Heart right ventricle (tissue), 16 donors: ENCODE results near the gene SLC25A27. TPM values are rescaled to one million over a fixed set of nuclear protein-coding genes. Genes with fewer than 3 reads are reported as not detected.

ENCODE experiments used
- ATAC-seq, 8 donors: fragments of 200-7000 bp; cut with Tn5 transposase; one replicate each; pipeline ENCODE4 v1.9.1; 2020; ENCODE audit warnings: mild to moderate bottlenecking in 8 of 8, moderate library complexity in 8 of 8, moderate number of reproducible peaks in 1 of 8
- DNase-seq, 2 donors: peaks; one replicate each; pipeline ENCODE4 v3.0.0-alpha.2; 2020
- H3K27ac ChIP-seq, 10 donors: fragments of 200-600 bp; sonication (generic) in 2 of 10; one replicate each; pipeline versions ENCODE4 v1.5.0 to v1.8.0; 2020 to 2022; ENCODE audit warnings: mild to moderate bottlenecking in 3 of 10
- H3K27me3 ChIP-seq, 7 donors: fragments of 200-600 bp; one replicate each; pipeline ENCODE4 v1.8.0; 2021 to 2022; ENCODE audit warnings: mild to moderate bottlenecking in 2 of 7
- H3K36me3 ChIP-seq, 9 donors: fragments of 200-600 bp; sonication (generic) in 1 of 9; one replicate each; pipeline versions ENCODE4 v1.5.0 to v1.8.0; 2020 to 2022; ENCODE audit warnings: mild to moderate bottlenecking in 2 of 9
- H3K4me1 ChIP-seq, 9 donors: fragments of 200-600 bp; sonication (generic) in 1 of 9; one replicate each; pipeline versions ENCODE4 v1.5.0 to v1.8.0; 2020 to 2022; ENCODE audit warnings: mild to moderate bottlenecking in 4 of 9
- H3K4me3 ChIP-seq, 10 donors: fragments of 200-600 bp; sonication (generic) in 2 of 10; one replicate each; pipeline versions ENCODE4 v1.5.0 to v1.8.0; 2020 to 2022; ENCODE audit warnings: mild to moderate bottlenecking in 7 of 10, moderate library complexity in 2 of 10
- H3K9me3 ChIP-seq, 11 donors: fragments of 200-600 bp in 10 of 11; sonication (generic) in 2 of 11; one replicate each; pipeline versions ENCODE4 v1.5.0 to v1.8.0; 2013 to 2022; ENCODE audit warnings: mild to moderate bottlenecking in 2 of 11, control low read depth in 1 of 11, moderate library complexity in 1 of 11
- WGBS, 2 donors: extraction: QIAGEN DNeasy Blood & Tissue Kit; methylation state at CpG; one replicate each; pipeline ENCODE4 v1.1.7; 2013; ENCODE audit warnings: inconsistent platforms in 1 of 2; 5-methylcytosine and 5-hydroxymethylcytosine counted together
- intact Hi-C, 10 donors: fragments of 100-400 bp; cut with DNase I; formaldehyde crosslinking; loops; one replicate each; pipeline versions ENCODE4 v1.11.1 to v1.14.2; 2022
- long read RNA-seq, 3 donors: library from polyadenylated mRNA; unstranded; transcript quantifications; one replicate each; pipeline ENCODE4 v2.0.0, GENCODE V29; 2020 to 2021
- polyA plus RNA-seq, 2 donors: library from polyadenylated mRNA; stranded (reverse); fragments of 200-250 nt; gene quantifications; one replicate each; pipeline ENCODE4 v1.2.3, GENCODE V29; 2013
- total RNA-seq, 10 donors: library from RNA; stranded (reverse); fragmentation: NEBNext Ultra II Directional in 3 of 10; extraction: Animal tissue kit (Norgen Biotek cat#: 25700) in 3 of 10; gene quantifications; one replicate each; pipeline versions ENCODE4 v1.2.1 to v1.2.4, GENCODE V29; 2021 to 2023
- TF ChIP-seq, protein P1 (sequence below), 9 donors: fragments of 200-600 bp; sonication (generic) in 2 of 9; IDR thresholded peaks; one replicate each; pipeline versions ENCODE4 v1.5.0 to v1.8.0; 2021 to 2022; ENCODE audit warnings: antibody characterized with exemption in 9 of 9, mild to moderate bottlenecking in 5 of 9, moderate library complexity in 1 of 9
- donor health status: Arrhythmogenic right ventricular cardiomyopathy.
- donor health status: ischemic (EF 13 %, LVEDD 7.1; RV severe dilation, severe dysfunction).
- donor health status: healthy with polysubstance abuse.
- donor health status: DM: no; HTN: yes; CAD: no.
- donor health status: DM: no; HTN: no; CAD: no.
- donor health status: ischemic (EF 25% LVEDD 6.9; RV normal size, moderate dysfunction).
- donor health status: ischemic (EF 25% LVEDD 5.7; RV mildly dilated, moderate dysfunction).
- donor health status: healthy.
- donor health status: DM: yes; HTN: yes; CAD: no.
- donor health status: Ischemic cardiomyopathy.
- donor health status: ischemic (EF 35%, LVEDD 5.7; RV mildly dilated, moderate dysfunction).
- donor health status: nonischemic (EF 11% LVEDD 7.7; RV severe dilation, severe dysfunction).
- donor health status: DM: yes; HTN: yes; CAD: no.
- donor health status: PGD.
- donor health status: ischemic (EF 29% LVEDD 5.4; RV normal size, mild dysfunction).
- donor health status: nonischemic (EF 23%, LVEDD 6.1; RV moderate dilation, normal function).

The SLC25A27 gene, protein sequence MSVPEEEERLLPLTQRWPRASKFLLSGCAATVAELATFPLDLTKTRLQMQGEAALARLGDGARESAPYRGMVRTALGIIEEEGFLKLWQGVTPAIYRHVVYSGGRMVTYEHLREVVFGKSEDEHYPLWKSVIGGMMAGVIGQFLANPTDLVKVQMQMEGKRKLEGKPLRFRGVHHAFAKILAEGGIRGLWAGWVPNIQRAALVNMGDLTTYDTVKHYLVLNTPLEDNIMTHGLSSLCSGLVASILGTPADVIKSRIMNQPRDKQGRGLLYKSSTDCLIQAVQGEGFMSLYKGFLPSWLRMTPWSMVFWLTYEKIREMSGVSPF
- 10 to 100 TPM in 8 of 10 donors, 1 to 10 TPM in 2; 8.4 to 20.3 (median 13.9) TPM for total RNA-seq
- 10 to 100 TPM in 1 of 2 donors, 1 to 10 TPM in 1; 5.8 to 82.7 TPM for polyA plus RNA-seq
- long read RNA-seq, donor 1, partial matches to known transcripts = 2 of 10 reads
- long read RNA-seq, donor 1, other reads (novel, unspliced or antisense) = 8 of 10 reads
- long read RNA-seq, donor 2, partial matches to known transcripts = 0 of 6 reads
- long read RNA-seq, donor 2, other reads (novel, unspliced or antisense) = 6 of 6 reads
- long read RNA-seq, donor 3, partial matches to known transcripts = 0 of 6 reads
- long read RNA-seq, donor 3, other reads (novel, unspliced or antisense) = 4 of 6 reads

DNA sequence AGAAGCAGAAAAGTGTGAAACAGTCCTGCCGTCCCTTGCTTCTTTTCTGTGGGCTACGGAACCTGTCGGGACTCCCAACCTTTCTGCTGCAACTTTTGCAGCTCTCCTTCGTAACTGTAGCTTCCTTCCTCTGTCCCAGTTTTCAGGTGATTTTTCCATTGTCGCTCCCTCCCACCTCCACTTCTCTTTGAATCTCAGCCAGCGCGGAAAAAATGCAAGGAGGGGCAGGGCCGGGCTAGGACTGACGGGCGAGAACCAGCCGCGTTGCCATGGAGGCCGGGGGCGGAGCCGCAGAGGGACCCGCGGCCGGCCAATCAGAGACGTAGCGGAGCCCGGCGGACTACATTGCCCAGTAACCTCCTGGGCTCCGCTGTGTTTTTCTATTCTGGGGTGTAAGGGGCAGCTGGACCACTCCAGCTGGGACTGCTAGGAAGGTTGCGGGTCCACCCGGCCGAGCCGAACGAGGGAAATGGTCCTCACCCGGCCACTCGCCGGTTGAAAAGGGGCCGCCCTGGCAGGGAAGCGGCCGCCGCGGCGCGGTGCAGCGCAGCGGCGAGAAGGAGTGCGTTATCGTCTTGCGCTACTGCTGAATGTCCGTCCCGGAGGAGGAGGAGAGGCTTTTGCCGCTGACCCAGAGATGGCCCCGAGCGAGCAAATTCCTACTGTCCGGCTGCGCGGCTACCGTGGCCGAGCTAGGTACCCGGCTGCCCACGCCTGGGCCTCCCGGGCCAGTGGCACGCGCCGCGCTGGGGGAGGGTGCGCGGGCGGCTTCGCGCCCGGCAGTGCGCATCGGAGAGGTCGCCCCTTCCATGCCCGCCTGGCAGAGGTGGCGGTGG is at the start of gene SLC25A27, which contains the start of gene CYP39A1:
Gene SLC25A27 (plus strand): TSS at position 373 of the 836 bp plus-strand sequence. CDS start 218 bp downstream, at position 591.
Gene CYP39A1 (minus strand): TSS at position 216 of the 836 bp plus-strand sequence. CDS start 236 bp downstream, outside the sequence.
- Histone ChIP-seq H3K36me3 (peaks cover 0 to 19% (median 0%) of the 10 kb centered on the region in 9 donors), H3K4me3 (peak within 1 kb of the TSS; percentile 65 to 99 (median 88)), H3K9me3 (no peaks in the 10 kb centered on the region), H3K4me1 (peaks cover 0 to 24% (median 12%) of the 10 kb centered on the region in 9 donors), H3K27me3 (peaks cover 0 to 36% (median 0%) of the 10 kb centered on the region in 7 donors), H3K27ac (peak within 1 kb of the TSS; percentile 78 to 94 (median 88))
- ATAC-seq (peak; percentile 99 to 100 (median 100)), DNase-seq (peak; percentile 92 to 94)
- 0 to 1% methylated on average over 69 to 72 of the region's 72 CpGs for WGBS, 2 donors
- intact Hi-C loops = no loop called here
- TF ChIP-seq, protein P1, sequence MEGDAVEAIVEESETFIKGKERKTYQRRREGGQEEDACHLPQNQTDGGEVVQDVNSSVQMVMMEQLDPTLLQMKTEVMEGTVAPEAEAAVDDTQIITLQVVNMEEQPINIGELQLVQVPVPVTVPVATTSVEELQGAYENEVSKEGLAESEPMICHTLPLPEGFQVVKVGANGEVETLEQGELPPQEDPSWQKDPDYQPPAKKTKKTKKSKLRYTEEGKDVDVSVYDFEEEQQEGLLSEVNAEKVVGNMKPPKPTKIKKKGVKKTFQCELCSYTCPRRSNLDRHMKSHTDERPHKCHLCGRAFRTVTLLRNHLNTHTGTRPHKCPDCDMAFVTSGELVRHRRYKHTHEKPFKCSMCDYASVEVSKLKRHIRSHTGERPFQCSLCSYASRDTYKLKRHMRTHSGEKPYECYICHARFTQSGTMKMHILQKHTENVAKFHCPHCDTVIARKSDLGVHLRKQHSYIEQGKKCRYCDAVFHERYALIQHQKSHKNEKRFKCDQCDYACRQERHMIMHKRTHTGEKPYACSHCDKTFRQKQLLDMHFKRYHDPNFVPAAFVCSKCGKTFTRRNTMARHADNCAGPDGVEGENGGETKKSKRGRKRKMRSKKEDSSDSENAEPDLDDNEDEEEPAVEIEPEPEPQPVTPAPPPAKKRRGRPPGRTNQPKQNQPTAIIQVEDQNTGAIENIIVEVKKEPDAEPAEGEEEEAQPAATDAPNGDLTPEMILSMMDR (IDR thresholded peaks at IDR 0.05) = no peak

DNA sequence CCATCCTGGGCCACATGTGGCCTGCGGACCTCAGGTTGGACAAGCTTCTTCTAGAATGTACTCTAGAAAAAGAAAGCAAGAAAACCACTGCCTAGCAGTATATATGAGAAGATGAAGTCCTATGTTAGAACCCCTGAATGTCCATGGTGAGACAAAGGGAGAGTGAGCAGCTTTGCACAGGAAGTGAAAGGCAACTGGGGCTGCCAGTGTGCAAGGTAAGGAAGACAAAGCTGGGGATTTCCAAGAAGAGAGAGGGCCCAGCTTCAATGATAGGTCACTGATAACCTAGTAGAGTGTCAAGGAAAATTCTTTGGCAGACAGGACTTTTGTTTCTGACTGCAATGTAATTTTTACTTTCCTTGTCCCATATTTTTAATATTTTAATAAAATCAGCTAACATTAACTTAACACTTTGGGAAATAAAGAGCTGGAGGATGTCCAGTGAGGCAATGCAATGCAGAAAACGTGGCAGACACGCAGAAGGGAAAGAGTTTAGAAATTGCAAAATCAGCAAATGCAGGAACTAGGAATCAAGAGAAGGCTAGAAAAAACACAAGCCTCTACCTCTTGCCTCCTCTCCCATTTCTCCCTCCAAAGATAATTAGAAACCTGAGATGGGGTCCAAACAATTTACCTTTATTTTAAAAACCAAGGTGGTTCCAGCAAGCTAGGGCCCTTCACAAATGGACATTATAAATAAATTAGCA is 47.5 kb upstream of the SLC25A27 start:
- Histone ChIP-seq H3K27ac (no peak overlapping the region), H3K4me3 (no peak overlapping the region), H3K36me3 (no peaks in the 10 kb centered on the region), H3K4me1 (peaks cover 0 to 29% (median 9%) of the 10 kb centered on the region in 9 donors), H3K9me3 (no peaks in the 10 kb centered on the region), H3K27me3 (no peaks in the 10 kb centered on the region)
- ATAC-seq = no peak
- intact Hi-C loops = loop anchor here in 1 of 10 donors (5.0 kb wide), 1 partner anchor 93 kb away; no protein-coding TSS in a partner anchor
- WGBS, 2 donors = 88 to 91% methylated on average over 3 of the region's 3 CpGs
- DNase-seq = no peak
- TF ChIP-seq, protein P1 (IDR thresholded peaks at IDR 0.05) = no peak

DNA sequence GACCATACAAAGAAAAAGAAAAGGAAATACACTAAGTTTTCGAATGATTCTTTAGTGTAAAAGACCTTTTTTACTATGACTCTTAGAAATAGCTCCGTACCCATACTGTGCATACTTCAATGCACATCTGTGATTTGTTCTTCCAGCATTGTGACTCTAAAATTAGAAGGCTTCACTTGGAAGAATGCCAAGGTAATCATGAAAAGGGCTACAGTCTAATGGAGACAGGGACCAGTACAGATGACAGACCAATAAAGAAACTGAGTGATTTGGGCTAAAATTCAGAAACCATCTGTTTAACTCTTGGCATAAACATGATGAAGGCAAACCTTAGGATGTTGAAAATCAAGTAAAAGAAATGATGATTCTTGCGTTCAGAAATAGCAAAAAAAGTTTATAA is 46.4 kb upstream of the SLC25A27 start:
- H3K4me1 ChIP-seq = peaks cover 0 to 37% (median 9%) of the 10 kb centered on the region in 9 donors
- H3K4me3 ChIP-seq = no peak overlapping the region
- no peaks in the 10 kb centered on the region for H3K27me3 ChIP-seq
- no peaks in the 10 kb centered on the region for H3K9me3 ChIP-seq
- WGBS, 2 donors = 25 to 43% methylated on average over 3 of the region's 3 CpGs
- no peak for DNase-seq
- intact Hi-C loops = loop anchor here in 1 of 10 donors (5.0 kb wide), 1 partner anchor 94 kb away; no protein-coding TSS in a partner anchor
- TF ChIP-seq, protein P1 (IDR thresholded peaks at IDR 0.05) = no peak
- ATAC-seq = peak in 6 of 8 donors; percentile 54 to 85 (median 78)
- no peak overlapping the region for H3K27ac ChIP-seq
- H3K36me3 ChIP-seq = no peaks in the 10 kb centered on the region
